ENCODE data around the gene MEOX1. TPM values are rescaled to one million over a fixed set of nuclear protein-coding genes. Genes with fewer than 3 reads are reported as not detected.
A peak's percentile ranks its signal among the peaks of the same experiment; 100 is the strongest.

The MEOX1 gene
- total and polyA plus RNA-seq, 2 donors: 2.1 to 9.0 TPM

- Histone ChIP-seq H3K4me3 (ENCODE audit: low read length in 2 of 2) (no peak overlapping the region), H3K27ac (ENCODE audit: low read depth in 1 of 2, low read length in 1 of 2) (peak overlapping the region in 1 of 2 donors; percentile 26), H3K9me3 (ENCODE audit: control insufficient read depth in 2 of 2, insufficient read depth in 1 of 2, low read length in 1 of 2) (no peaks in the 10 kb centered on the region), H3K27me3 (ENCODE audit: control insufficient read depth in 2 of 2, insufficient read depth in 1 of 2, low read length in 1 of 2) (peaks cover 0 to 13% of the 10 kb centered on the region in 2 donors), H3K4me1 (ENCODE audit: control insufficient read depth in 2 of 2, insufficient read depth in 2 of 2, low read length in 2 of 2) (peaks cover 0 to 36% of the 10 kb centered on the region in 2 donors), H3K36me3 (ENCODE audit: control insufficient read depth in 2 of 2, insufficient read depth in 2 of 2, low read length in 1 of 2) (no peaks in the 10 kb centered on the region)
- WGBS: 82% methylated on average over 26 of the region's 26 CpGs
- DNase-seq (ENCODE audit: low read depth in 6 of 9, low spot score in 9 of 9): no peak
Measured at GRCh38 chr17:43665084-43665936, 3.6 kb upstream of the MEOX1 start.

- WGBS: 81% methylated on average over 12 of the region's 12 CpGs
- Histone ChIP-seq H3K27ac (ENCODE audit: low read depth in 1 of 2, low read length in 1 of 2) (no peak overlapping the region), H3K9me3 (ENCODE audit: control insufficient read depth in 2 of 2, insufficient read depth in 1 of 2, low read length in 1 of 2) (no peaks in the 10 kb centered on the region), H3K36me3 (ENCODE audit: control insufficient read depth in 2 of 2, insufficient read depth in 2 of 2, low read length in 1 of 2) (no peaks in the 10 kb centered on the region), H3K4me1 (ENCODE audit: control insufficient read depth in 2 of 2, insufficient read depth in 2 of 2, low read length in 2 of 2) (peaks cover 0 to 30% of the 10 kb centered on the region in 2 donors), H3K27me3 (ENCODE audit: control insufficient read depth in 2 of 2, insufficient read depth in 1 of 2, low read length in 1 of 2) (peaks cover 0 to 15% of the 10 kb centered on the region in 2 donors), H3K4me3 (ENCODE audit: low read length in 2 of 2) (no peak overlapping the region)
- DNase-seq (ENCODE audit: low read depth in 6 of 9, low spot score in 9 of 9): no peak
Measured at GRCh38 chr17:43664096-43664495, 2.4 kb upstream of the MEOX1 start.

- WGBS: 93% methylated on average over 4 of the region's 4 CpGs
- Histone ChIP-seq H3K27ac (ENCODE audit: low read depth in 1 of 2, low read length in 1 of 2) (no peak overlapping the region), H3K9me3 (ENCODE audit: control insufficient read depth in 2 of 2, insufficient read depth in 1 of 2, low read length in 1 of 2) (no peaks in the 10 kb centered on the region), H3K4me3 (ENCODE audit: low read length in 2 of 2) (no peak overlapping the region), H3K4me1 (ENCODE audit: control insufficient read depth in 2 of 2, insufficient read depth in 2 of 2, low read length in 2 of 2) (peaks cover 0 to 32% of the 10 kb centered on the region in 2 donors), H3K27me3 (ENCODE audit: control insufficient read depth in 2 of 2, insufficient read depth in 1 of 2, low read length in 1 of 2) (peaks cover 0 to 17% of the 10 kb centered on the region in 2 donors), H3K36me3 (ENCODE audit: control insufficient read depth in 2 of 2, insufficient read depth in 2 of 2, low read length in 1 of 2) (no peaks in the 10 kb centered on the region)
- no peak for DNase-seq (ENCODE audit: low read depth in 6 of 9, low spot score in 9 of 9)
Measured at GRCh38 chr17:43663383-43663782, 1.7 kb upstream of the MEOX1 start.

- Histone ChIP-seq H3K27me3 (ENCODE audit: control insufficient read depth in 2 of 2, insufficient read depth in 1 of 2, low read length in 1 of 2) (peaks cover 0 to 17% of the 10 kb centered on the region in 2 donors), H3K4me3 (ENCODE audit: low read length in 2 of 2) (no peak overlapping the region), H3K4me1 (ENCODE audit: control insufficient read depth in 2 of 2, insufficient read depth in 2 of 2, low read length in 2 of 2) (peaks cover 0 to 33% of the 10 kb centered on the region in 2 donors), H3K36me3 (ENCODE audit: control insufficient read depth in 2 of 2, insufficient read depth in 2 of 2, low read length in 1 of 2) (no peaks in the 10 kb centered on the region), H3K27ac (ENCODE audit: low read depth in 1 of 2, low read length in 1 of 2) (peak overlapping the region in 1 of 2 donors; percentile 52), H3K9me3 (ENCODE audit: control insufficient read depth in 2 of 2, insufficient read depth in 1 of 2, low read length in 1 of 2) (no peaks in the 10 kb centered on the region)
- DNase-seq (ENCODE audit: low read depth in 6 of 9, low spot score in 9 of 9): peak in 1 of 9 donors; percentile 49
- WGBS: 88% methylated on average over 12 of the region's 12 CpGs
Measured at GRCh38 chr17:43662413-43663141, 855 bp upstream of the MEOX1 start.

GRCh38 chr17:43660816-43661493 is 767 bp downstream of the MEOX1 start:
- Histone ChIP-seq H3K27me3 (ENCODE audit: control insufficient read depth in 2 of 2, insufficient read depth in 1 of 2, low read length in 1 of 2) (peaks cover 0 to 17% of the 10 kb centered on the region in 2 donors), H3K9me3 (ENCODE audit: control insufficient read depth in 2 of 2, insufficient read depth in 1 of 2, low read length in 1 of 2) (no peaks in the 10 kb centered on the region), H3K27ac (ENCODE audit: low read depth in 1 of 2, low read length in 1 of 2) (no peak overlapping the region), H3K4me3 (ENCODE audit: low read length in 2 of 2) (peak overlapping the region in 1 of 2 donors; percentile 8), H3K36me3 (ENCODE audit: control insufficient read depth in 2 of 2, insufficient read depth in 2 of 2, low read length in 1 of 2) (no peaks in the 10 kb centered on the region), H3K4me1 (ENCODE audit: control insufficient read depth in 2 of 2, insufficient read depth in 2 of 2, low read length in 2 of 2) (peaks cover 0 to 36% of the 10 kb centered on the region in 2 donors)
- WGBS: 25% methylated on average over 16 of the region's 16 CpGs
- no peak for DNase-seq (ENCODE audit: low read depth in 6 of 9, low spot score in 9 of 9)

- WGBS: 93% methylated on average over 11 of the region's 11 CpGs
- Histone ChIP-seq H3K27me3 (ENCODE audit: control insufficient read depth in 2 of 2, insufficient read depth in 1 of 2, low read length in 1 of 2) (peaks cover 0 to 17% of the 10 kb centered on the region in 2 donors), H3K4me1 (ENCODE audit: control insufficient read depth in 2 of 2, insufficient read depth in 2 of 2, low read length in 2 of 2) (peaks cover 0 to 32% of the 10 kb centered on the region in 2 donors), H3K36me3 (ENCODE audit: control insufficient read depth in 2 of 2, insufficient read depth in 2 of 2, low read length in 1 of 2) (no peaks in the 10 kb centered on the region), H3K9me3 (ENCODE audit: control insufficient read depth in 2 of 2, insufficient read depth in 1 of 2, low read length in 1 of 2) (no peaks in the 10 kb centered on the region), H3K27ac (ENCODE audit: low read depth in 1 of 2, low read length in 1 of 2) (peak overlapping the region in 1 of 2 donors; percentile 1), H3K4me3 (ENCODE audit: low read length in 2 of 2) (peak overlapping the region in 1 of 2 donors; percentile 8)
- DNase-seq (ENCODE audit: low read depth in 6 of 9, low spot score in 9 of 9): no peak
Measured at GRCh38 chr17:43659823-43660617, 1.7 kb downstream of the MEOX1 start.

GRCh38 chr17:43658900-43659299 is 2.8 kb downstream of the MEOX1 start:
- Histone ChIP-seq H3K4me3 (ENCODE audit: low read length in 2 of 2) (no peak overlapping the region), H3K27me3 (ENCODE audit: control insufficient read depth in 2 of 2, insufficient read depth in 1 of 2, low read length in 1 of 2) (peaks cover 0 to 17% of the 10 kb centered on the region in 2 donors), H3K4me1 (ENCODE audit: control insufficient read depth in 2 of 2, insufficient read depth in 2 of 2, low read length in 2 of 2) (peaks cover 0 to 32% of the 10 kb centered on the region in 2 donors), H3K36me3 (ENCODE audit: control insufficient read depth in 2 of 2, insufficient read depth in 2 of 2, low read length in 1 of 2) (no peaks in the 10 kb centered on the region), H3K9me3 (ENCODE audit: control insufficient read depth in 2 of 2, insufficient read depth in 1 of 2, low read length in 1 of 2) (no peaks in the 10 kb centered on the region), H3K27ac (ENCODE audit: low read depth in 1 of 2, low read length in 1 of 2) (no peak overlapping the region)
- WGBS: 98% methylated on average over 9 of the region's 9 CpGs
- DNase-seq (ENCODE audit: low read depth in 6 of 9, low spot score in 9 of 9): no peak

GRCh38 chr17:43655693-43656255 is 5.9 kb downstream of the MEOX1 start:
- Histone ChIP-seq H3K4me1 (ENCODE audit: control insufficient read depth in 2 of 2, insufficient read depth in 2 of 2, low read length in 2 of 2) (peaks cover 0 to 16% of the 10 kb centered on the region in 2 donors), H3K27ac (ENCODE audit: low read depth in 1 of 2, low read length in 1 of 2) (peak overlapping the region in 1 of 2 donors; percentile 50), H3K4me3 (ENCODE audit: low read length in 2 of 2) (no peak overlapping the region), H3K9me3 (ENCODE audit: control insufficient read depth in 2 of 2, insufficient read depth in 1 of 2, low read length in 1 of 2) (no peaks in the 10 kb centered on the region), H3K27me3 (ENCODE audit: control insufficient read depth in 2 of 2, insufficient read depth in 1 of 2, low read length in 1 of 2) (peaks cover 0 to 9% of the 10 kb centered on the region in 2 donors), H3K36me3 (ENCODE audit: control insufficient read depth in 2 of 2, insufficient read depth in 2 of 2, low read length in 1 of 2) (no peaks in the 10 kb centered on the region)
- WGBS: 68% methylated on average over 5 of the region's 5 CpGs
- no peak for DNase-seq (ENCODE audit: low read depth in 6 of 9, low spot score in 9 of 9)

Measured in thymus (tissue), 11 donors.